PC-9 (cell line): ENCODE results near the gene GIGYF1. TPM values are rescaled to one million over a fixed set of nuclear protein-coding genes. Genes with fewer than 3 reads are reported as not detected.
"Not testable (repeated sequence)": the region's sequence is repeated elsewhere in the genome, so short reads cannot be mapped to it uniquely, and the experiment has no call there.

Source experiments
- BruUV-seq: library from RNA; stranded (reverse); fragments of 400-500 nt; replicated peaks from 2 replicates; lab custom pipeline; 2021; lab: Mats Ljungman, UMichigan
- CTCF ChIA-PET: fragments of 300-600 bp; sonication (Branson Sonifier 250); formaldehyde crosslinking; loops from one replicate; lab custom pipeline; 2022; ENCODE audit warnings: antibody characterized with exemption; lab: Charles Lee
- POLR2A ChIA-PET: fragments of 300-600 bp; sonication (Branson Sonifier 250); formaldehyde crosslinking; loops from one replicate; lab custom pipeline; 2022; ENCODE audit warnings: antibody characterized with exemption; ENCODE audit not compliant: unreplicated experiment; lab: Charles Lee
- DNase-seq, 2 experiments: peaks; one replicate each; pipeline versions ENCODE4 v3.0.0 to v3.0.0-alpha.2; 2015 to 2022; ENCODE audit warnings: mixed read lengths in 1 of 2
- H2AFZ ChIP-seq: fragments of 200-600 bp; sonication (generic); 2 replicates; pipeline ENCODE4 v1.8.1; 2017; ENCODE audit warnings: antibody characterized with exemption
- H3F3A ChIP-seq: fragments of 200-600 bp; sonication (generic); 2 replicates; pipeline ENCODE4 v1.8.1; 2017; ENCODE audit warnings: antibody characterized with exemption, mild to moderate bottlenecking, low read depth; ENCODE audit not compliant: insufficient read depth
- H3K27ac ChIP-seq: fragments of 200-600 bp; sonication (generic); 2 replicates; pipeline ENCODE4 v1.6.1; 2016; ENCODE audit warnings: mixed run types
- H3K27me3 ChIP-seq: fragments of 200-600 bp; sonication (generic); 2 replicates; pipeline ENCODE4 v1.6.1; 2016; ENCODE audit warnings: low read depth, mixed run types; ENCODE audit not compliant: insufficient read depth
- H3K36me3 ChIP-seq: fragments of 200-600 bp; sonication (generic); 2 replicates; pipeline ENCODE4 v1.6.1; 2016; ENCODE audit warnings: low read depth, mixed run types
- H3K4me1 ChIP-seq: fragments of 200-600 bp; sonication (generic); replicated peaks from 2 replicates; pipeline ENCODE4 v1.6.1; 2016; ENCODE audit warnings: mixed run types; ENCODE audit not compliant: insufficient read depth
- H3K4me2 ChIP-seq: fragments of 200-600 bp; sonication (generic); 2 replicates; pipeline ENCODE4 v1.6.1; 2017; ENCODE audit warnings: mixed run types
- H3K4me3 ChIP-seq: fragments of 200-600 bp; sonication (generic); 2 replicates; pipeline ENCODE4 v1.6.1; 2016; ENCODE audit warnings: mixed run types
- H3K79me2 ChIP-seq: fragments of 200-600 bp; sonication (generic); 2 replicates; pipeline ENCODE4 v1.6.1; 2017; ENCODE audit warnings: low read depth, mixed run types
- H3K9me2 ChIP-seq: fragments of 200-600 bp; sonication (generic); 2 replicates; pipeline ENCODE4 v1.8.1; 2017; ENCODE audit warnings: mild to moderate bottlenecking; ENCODE audit not compliant: insufficient read depth
- H3K9me3 ChIP-seq: fragments of 200-600 bp; sonication (generic); 2 replicates; pipeline ENCODE4 v1.8.1; 2016; ENCODE audit warnings: low read depth; ENCODE audit not compliant: insufficient read depth
- H4K20me1 ChIP-seq: fragments of 200-600 bp; sonication (generic); 2 replicates; pipeline ENCODE4 v1.8.1; 2017; ENCODE audit not compliant: insufficient read depth
- CTCF ChIP-seq: fragments of 200-600 bp; sonication (generic); conservative IDR thresholded peaks from 2 replicates; pipeline ENCODE4 v1.6.1; 2017; ENCODE audit warnings: mixed run types, antibody characterized with exemption, mild to moderate bottlenecking, moderate library complexity
- EZH2 ChIP-seq: fragments of 200-600 bp; sonication (generic); IDR thresholded peaks from 2 replicates; pipeline ENCODE4 v1.8.0; 2017; ENCODE audit warnings: antibody characterized with exemption, low read depth
- intact Hi-C: fragments of 100-400 bp; cut with micrococcal nuclease; formaldehyde crosslinking; loops from one replicate; pipeline ENCODE4 v1.10.0; 2022; ENCODE audit not compliant: unreplicated experiment
- total RNA-seq: library from RNA; stranded (reverse); gene quantifications from 2 replicates; pipeline ENCODE4 v1.2.3, GENCODE V29; 2021

The GIGYF1 gene
- total RNA-seq, 1 experiment from 2014 or later, result 55.1 TPM

- Histone ChIP-seq H3K79me2 (peaks cover 22% of the 10 kb centered on the region), H3K4me1 (peaks cover 12% of the 10 kb centered on the region; the same call in 1 of the 2 replicates), H3K9me3 (no peaks in the 10 kb centered on the region), H3K4me3 (peak overlapping the region; percentile 86), H3K27me3 (no peaks in the 10 kb centered on the region), H3K27ac (peak overlapping the region; percentile 43), H3K36me3 (no peaks in the 10 kb centered on the region), H3K4me2 (peak overlapping the region; percentile 79), H3K9me2 (no peaks in the 10 kb centered on the region), H3F3A (peaks cover 14% of the 10 kb centered on the region; the same call in 1 of the 2 replicates), H2AFZ (peak overlapping the region; percentile 84), H4K20me1 (no peaks in the 10 kb centered on the region)
- ChIA-PET POLR2A (interaction anchor here (0.5 to 1.5 kb wide), 18 partner anchors 8 to 385 kb away, joined by 3 to 29 read pairs (median 5); partner anchors contain the start of genes EPHB4, FBXO24, MEPCE and MOSPD3), CTCF (interaction anchor here (0.6 to 2.0 kb wide), 21 partner anchors 9 to 539 kb away, joined by 3 to 25 read pairs (median 6); partner anchors contain the start of genes EPHB4, FBXO24, FIS1 and LRCH4)
- intact Hi-C loops, result loop anchor here (1.0 to 5.0 kb wide), 7 partner anchors 97 to 372 kb away; partner anchors contain the start of genes SLC12A9, TRIP6 and UFSP1
- TSS peak; percentile 92 for BruUV-seq
- TF ChIP-seq CTCF (peak; percentile 93), EZH2 (no peak)
- DNase-seq, result peak; percentile 43 to 86
These were observed 11.3 kb upstream of the GIGYF1 start for GRCh38 chr7:100705320-100705752.

- H3K4me1 ChIP-seq, BruUV-seq, H3K4me3 ChIP-seq, H3K27me3 ChIP-seq, H3K79me2 ChIP-seq, H3K9me2 ChIP-seq, H3F3A ChIP-seq, CTCF ChIA-PET, H2AFZ ChIP-seq, DNase-seq, H3K36me3 ChIP-seq, H4K20me1 ChIP-seq, H3K4me2 ChIP-seq, intact Hi-C loops, H3K27ac ChIP-seq, H3K9me3 ChIP-seq: not testable (repeated sequence)
- POLR2A ChIA-PET, result interaction anchor here (0.7 kb wide), 1 partner anchor 15 kb away, joined by 3 read pairs; no protein-coding TSS in a partner anchor
These were observed 7.0 kb upstream of the GIGYF1 start for GRCh38 chr7:100701089-100701488.

- H4K20me1 ChIP-seq, result no peaks in the 10 kb centered on the region
- H3K9me2 ChIP-seq, result no peaks in the 10 kb centered on the region
- no peak overlapping the region for H3K27ac ChIP-seq
- no peaks in the 10 kb centered on the region for H3K27me3 ChIP-seq
- H3K4me2 ChIP-seq, result no peak overlapping the region
- H3F3A ChIP-seq, result peaks cover 12% of the 10 kb centered on the region; the same call in 1 of the 2 replicates
- H3K79me2 ChIP-seq, result no peaks in the 10 kb centered on the region
- TF ChIP-seq CTCF, result no peak
- no peak for TF ChIP-seq EZH2
- intact Hi-C loops, result no loop called here
- ChIA-PET CTCF (interaction anchor here (0.7 to 1.0 kb wide), 2 partner anchors 20 to 67 kb away, joined by 3 to 5 read pairs; no protein-coding TSS in a partner anchor), POLR2A (interaction anchor here (0.6 kb wide), 1 partner anchor 107 kb away, joined by 4 read pairs; no protein-coding TSS in a partner anchor)
- no TSS peak for BruUV-seq
- H3K4me3 ChIP-seq, result no peak overlapping the region
- H3K9me3 ChIP-seq, result no peaks in the 10 kb centered on the region
- no peaks in the 10 kb centered on the region for H3K36me3 ChIP-seq
- DNase-seq, result no peak
- no peaks in the 10 kb centered on the region for H3K4me1 ChIP-seq
- no peak overlapping the region for H2AFZ ChIP-seq
These were observed 5.0 kb upstream of the GIGYF1 start for GRCh38 chr7:100699018-100699417.
